GM11168 (cell line): ENCODE data around the gene HAUS5.
"Not testable (repeated sequence)": the region's sequence is repeated elsewhere in the genome, so short reads cannot be mapped to it uniquely, and the experiment has no call there.

Experiments
- in situ Hi-C: fragments of 300-500 bp; cut with MboI; formaldehyde crosslinking; loops from one replicate; pipeline ENCODE4 v1.12.0; 2022; ENCODE audit warnings: low sequenced_read_pairs; ENCODE audit not compliant: unreplicated experiment

Gene HAUS5

GRCh38 chr19:35612559-35613321 is at the start of gene HAUS5:
Gene HAUS5 (plus strand): TSS chr19:35612735. CDS start chr19:35612795, 60 bp downstream.
- in situ Hi-C loops, result no loop called here

- in situ Hi-C loops, result no loop called here
Measured at GRCh38 chr19:35562776-35563175, 49.8 kb upstream of the HAUS5 start.

GRCh38 chr19:35563207-35563829 is 49.2 kb upstream of the HAUS5 start, which contains the start of gene ATP4A:
Gene ATP4A (minus strand): TSS chr19:35563658. CDS start chr19:35563629, 29 bp downstream.
- in situ Hi-C loops, result no loop called here

- in situ Hi-C loops, result no loop called here
Measured at GRCh38 chr19:35565016-35565856, 47.3 kb upstream of the HAUS5 start.

- in situ Hi-C loops, result no loop called here
Measured at GRCh38 chr19:35566738-35567137, 45.8 kb upstream of the HAUS5 start.

- in situ Hi-C loops, result no loop called here
Measured at GRCh38 chr19:35569281-35569781, 43.2 kb upstream of the HAUS5 start.

- in situ Hi-C loops, result no loop called here
Measured at GRCh38 chr19:35571406-35571965, 41.0 kb upstream of the HAUS5 start.

GRCh38 chr19:35577918-35578317 is 34.6 kb upstream of the HAUS5 start:
- in situ Hi-C loops, result no loop called here

- in situ Hi-C loops, result no loop called here
Measured at GRCh38 chr19:35578707-35579106, 33.8 kb upstream of the HAUS5 start.

GRCh38 chr19:35582760-35583159 is 29.8 kb upstream of the HAUS5 start:
- in situ Hi-C loops, result no loop called here

- in situ Hi-C loops, result no loop called here
Measured at GRCh38 chr19:35585848-35586247, 26.7 kb upstream of the HAUS5 start, which contains the start of gene PMIS2. Gene PMIS2 (plus strand): TSS chr19:35586173. CDS start chr19:35586260, 87 bp downstream.

GRCh38 chr19:35587321-35587720 is 25.2 kb upstream of the HAUS5 start:
- in situ Hi-C loops, result no loop called here

- in situ Hi-C loops, result no loop called here
Measured at GRCh38 chr19:35590875-35591274, 21.7 kb upstream of the HAUS5 start.

GRCh38 chr19:35592226-35592625 is 20.3 kb upstream of the HAUS5 start:
- in situ Hi-C loops, result no loop called here

- in situ Hi-C loops, result not testable (repeated sequence)
Measured at GRCh38 chr19:35595026-35595425, 17.5 kb upstream of the HAUS5 start.

GRCh38 chr19:35595928-35596327 is 16.6 kb upstream of the HAUS5 start:
- in situ Hi-C loops, result no loop called here

GRCh38 chr19:35596366-35596999 is 16.1 kb upstream of the HAUS5 start:
- in situ Hi-C loops, result no loop called here

- in situ Hi-C loops, result no loop called here
Measured at GRCh38 chr19:35601971-35602370, 10.6 kb upstream of the HAUS5 start.

- in situ Hi-C loops, result not testable (repeated sequence)
Measured at GRCh38 chr19:35604436-35604835, 8.1 kb upstream of the HAUS5 start.

- in situ Hi-C loops, result not testable (repeated sequence)
Measured at GRCh38 chr19:35607170-35607569, 5.4 kb upstream of the HAUS5 start.
